A673 (cell line): ENCODE data around the gene NDUFAF2. TPM values are rescaled to one million over a fixed set of nuclear protein-coding genes. Genes with fewer than 3 reads are reported as not detected.

Experiments used
- BruUV-seq: library from RNA; stranded (reverse); fragments of 400-500 nt; replicated peaks from 2 replicates; lab custom pipeline; 2021; lab: Mats Ljungman, UMichigan
- CTCF ChIA-PET: fragments of 300-600 bp; sonication (Branson Sonifier 250); formaldehyde crosslinking; loops from one replicate; lab custom pipeline; 2022; ENCODE audit warnings: antibody characterized with exemption; lab: Charles Lee
- POLR2A ChIA-PET: fragments of 300-600 bp; sonication (Branson Sonifier 250); formaldehyde crosslinking; loops from one replicate; lab custom pipeline; 2022; ENCODE audit warnings: antibody characterized with exemption; ENCODE audit not compliant: low non-redundant PET; lab: Charles Lee
- DNase-seq: peaks from one replicate; pipeline ENCODE4 v3.0.0-alpha.2; 2015; ENCODE audit warnings: low spot score
- H3K27ac ChIP-seq: fragments of 200-600 bp; sonication (generic); 2 replicates; pipeline ENCODE4 v1.5.1; 2016; ENCODE audit warnings: mixed run types, low read depth, mild to moderate bottlenecking, mixed read lengths, antibody characterized with exemption, low read length; ENCODE audit not compliant: poor library complexity, severe bottlenecking
- H3K27me3 ChIP-seq: fragments of 200-600 bp; sonication (generic); replicated peaks from 2 replicates; pipeline ENCODE4 v1.6.1; 2017; ENCODE audit warnings: mixed run types, low read depth, mild to moderate bottlenecking, mixed read lengths, antibody characterized with exemption, low read length; ENCODE audit not compliant: insufficient read depth, poor library complexity
- H3K36me3 ChIP-seq: fragments of 200-600 bp; sonication (generic); 2 replicates; pipeline ENCODE4 v1.6.1; 2016; ENCODE audit warnings: mixed run types, mild to moderate bottlenecking, mixed read lengths, antibody characterized with exemption, low read length; ENCODE audit not compliant: insufficient read depth, poor library complexity, severe bottlenecking
- H3K4me1 ChIP-seq: fragments of 200-600 bp; sonication (generic); 2 replicates; pipeline ENCODE4 v1.6.1; 2017; ENCODE audit warnings: mixed run types, mild to moderate bottlenecking, mixed read lengths, antibody characterized with exemption, low read length; ENCODE audit not compliant: insufficient read depth, poor library complexity, severe bottlenecking
- H3K4me3 ChIP-seq: fragments of 200-600 bp; sonication (generic); 2 replicates; pipeline ENCODE4 v1.5.1; 2016; ENCODE audit warnings: low read depth, mixed run types, mild to moderate bottlenecking, mixed read lengths, low read length; ENCODE audit not compliant: poor library complexity, severe bottlenecking
- H3K9me3 ChIP-seq: fragments of 200-600 bp; sonication (generic); 2 replicates; pipeline ENCODE4 v1.6.1; 2016; ENCODE audit warnings: mixed run types, low read depth, mild to moderate bottlenecking, mixed read lengths, antibody characterized with exemption, low read length; ENCODE audit not compliant: poor library complexity, severe bottlenecking
- EZH2 ChIP-seq: fragments of 200-600 bp; sonication (generic); IDR thresholded peaks from 2 replicates; pipeline ENCODE4 v1.6.1; 2017; ENCODE audit warnings: borderline replicate concordance, low read depth, mild to moderate bottlenecking, mixed read lengths, antibody characterized with exemption, low read length; ENCODE audit not compliant: poor library complexity, severe bottlenecking
- intact Hi-C: fragments of 100-400 bp; cut with micrococcal nuclease; formaldehyde crosslinking; loops from one replicate; pipeline ENCODE4 v1.10.0; 2022; ENCODE audit not compliant: unreplicated experiment
- total RNA-seq: library from RNA; stranded (reverse); gene quantifications from 2 replicates; pipeline ENCODE4 v1.2.3, GENCODE V29; 2021
- TF ChIP-seq, protein P1 (sequence below): fragments of 300-800, 200-600 bp; sonication (generic); conservative IDR thresholded peaks from 2 replicates; pipeline ENCODE4 v1.5.1; 2017; ENCODE audit warnings: low read depth, mild to moderate bottlenecking, antibody characterized with exemption, low read length, moderate library complexity, mixed read lengths

NDUFAF2 gene
- total RNA-seq, 1 experiment from 2014 or later: 61.6 TPM

DNA sequence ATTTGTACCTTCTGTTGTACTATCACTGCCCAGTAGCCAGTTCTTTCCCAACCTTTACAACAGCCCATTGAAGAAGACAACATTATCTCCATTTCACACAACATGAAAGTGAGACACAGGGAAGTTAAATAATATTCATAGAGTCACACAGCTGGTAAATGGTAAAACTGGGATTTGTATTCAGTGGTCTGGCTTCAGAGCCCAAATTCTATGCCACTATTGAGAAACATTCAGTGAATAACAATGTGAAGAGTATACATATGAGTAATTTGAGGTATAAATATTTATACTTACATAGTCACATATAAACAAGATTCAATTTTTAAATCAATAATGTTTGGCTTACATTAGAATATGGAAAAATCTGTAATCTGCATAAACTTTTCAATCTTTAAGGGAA lies 203.5 kb downstream of the NDUFAF2 start:
- H3K27me3 ChIP-seq: no peaks in the 10 kb centered on the region
- no peaks in the 10 kb centered on the region for H3K36me3 ChIP-seq
- no TSS peak for BruUV-seq
- ChIA-PET POLR2A (no interaction called here), CTCF (no interaction called here)
- intact Hi-C loops: no loop called here
- H3K9me3 ChIP-seq: no peaks in the 10 kb centered on the region
- no peak overlapping the region for H3K4me3 ChIP-seq
- DNase-seq: no peak
- no peaks in the 10 kb centered on the region for H3K4me1 ChIP-seq
- TF ChIP-seq EZH2: no peak
- TF ChIP-seq, protein P1, sequence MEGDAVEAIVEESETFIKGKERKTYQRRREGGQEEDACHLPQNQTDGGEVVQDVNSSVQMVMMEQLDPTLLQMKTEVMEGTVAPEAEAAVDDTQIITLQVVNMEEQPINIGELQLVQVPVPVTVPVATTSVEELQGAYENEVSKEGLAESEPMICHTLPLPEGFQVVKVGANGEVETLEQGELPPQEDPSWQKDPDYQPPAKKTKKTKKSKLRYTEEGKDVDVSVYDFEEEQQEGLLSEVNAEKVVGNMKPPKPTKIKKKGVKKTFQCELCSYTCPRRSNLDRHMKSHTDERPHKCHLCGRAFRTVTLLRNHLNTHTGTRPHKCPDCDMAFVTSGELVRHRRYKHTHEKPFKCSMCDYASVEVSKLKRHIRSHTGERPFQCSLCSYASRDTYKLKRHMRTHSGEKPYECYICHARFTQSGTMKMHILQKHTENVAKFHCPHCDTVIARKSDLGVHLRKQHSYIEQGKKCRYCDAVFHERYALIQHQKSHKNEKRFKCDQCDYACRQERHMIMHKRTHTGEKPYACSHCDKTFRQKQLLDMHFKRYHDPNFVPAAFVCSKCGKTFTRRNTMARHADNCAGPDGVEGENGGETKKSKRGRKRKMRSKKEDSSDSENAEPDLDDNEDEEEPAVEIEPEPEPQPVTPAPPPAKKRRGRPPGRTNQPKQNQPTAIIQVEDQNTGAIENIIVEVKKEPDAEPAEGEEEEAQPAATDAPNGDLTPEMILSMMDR: no peak
- H3K27ac ChIP-seq: no peak overlapping the region

DNA sequence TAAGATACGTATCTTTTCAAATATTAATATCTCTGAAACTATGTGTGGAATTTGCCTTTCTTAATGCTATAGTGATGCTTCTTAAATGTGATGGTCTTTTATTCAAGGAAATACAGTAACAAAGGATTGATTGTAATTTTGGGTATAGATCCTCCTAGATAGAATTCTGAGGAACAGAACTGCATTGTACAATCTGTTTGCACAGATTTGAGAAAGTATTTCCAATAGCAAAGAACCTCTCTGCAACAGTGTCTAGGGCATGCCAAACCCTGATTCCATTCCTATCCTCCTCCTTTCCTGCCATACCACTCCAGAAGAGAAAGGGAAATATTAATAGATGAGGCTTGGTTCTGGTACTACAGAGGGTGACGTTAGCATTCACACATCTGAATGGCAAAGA lies 206.9 kb downstream of the NDUFAF2 start:
- peaks cover 8% of the 10 kb centered on the region for H3K36me3 ChIP-seq
- ChIA-PET POLR2A (no interaction called here), CTCF (no interaction called here)
- no peak overlapping the region for H3K27ac ChIP-seq
- BruUV-seq: no TSS peak
- H3K4me3 ChIP-seq: no peak overlapping the region
- H3K9me3 ChIP-seq: no peaks in the 10 kb centered on the region
- H3K27me3 ChIP-seq: no peaks in the 10 kb centered on the region
- no peaks in the 10 kb centered on the region for H3K4me1 ChIP-seq
- TF ChIP-seq, protein P1: no peak
- TF ChIP-seq EZH2: no peak
- no peak for DNase-seq
- intact Hi-C loops: no loop called here

DNA sequence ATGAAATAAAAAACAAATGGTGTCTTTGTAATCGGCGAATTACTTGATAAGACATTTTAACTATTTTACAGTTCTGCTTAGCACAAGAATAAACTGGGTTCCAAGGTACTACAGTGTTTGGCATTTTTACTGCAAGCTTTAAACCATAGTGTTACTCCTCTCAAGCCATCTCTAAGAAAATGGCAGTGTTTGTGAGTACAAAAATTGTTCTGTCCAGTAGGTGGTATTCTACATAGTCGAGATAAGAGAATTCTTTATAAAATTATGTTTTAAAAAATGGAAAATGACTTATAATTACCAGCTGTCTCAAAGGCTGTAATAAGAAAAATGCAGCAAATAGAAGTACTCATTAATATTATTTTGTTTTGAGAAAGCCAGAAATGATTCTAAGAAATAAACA lies 214.1 kb downstream of the NDUFAF2 start:
- Histone ChIP-seq H3K4me1 (peaks cover 24% of the 10 kb centered on the region), H3K4me3 (no peak overlapping the region), H3K9me3 (no peaks in the 10 kb centered on the region), H3K27ac (no peak overlapping the region), H3K27me3 (no peaks in the 10 kb centered on the region), H3K36me3 (peaks cover 43% of the 10 kb centered on the region)
- intact Hi-C loops: no loop called here
- DNase-seq: no peak
- ChIA-PET CTCF (no interaction called here), POLR2A (interaction anchor here (0.7 kb wide), 1 partner anchor 897 kb away, joined by 5 read pairs; no protein-coding TSS in a partner anchor)
- TF ChIP-seq, protein P1: no peak
- no peak for TF ChIP-seq EZH2
- no TSS peak for BruUV-seq
